H1 (cell line): ENCODE data around the gene PPP4R3A. TPM values are rescaled to one million over a fixed set of nuclear protein-coding genes. Genes with fewer than 3 reads are reported as not detected.
"Not testable (repeated sequence)": the region's sequence is repeated elsewhere in the genome, so short reads cannot be mapped to it uniquely, and the experiment has no call there.

Source experiments
- CTCF ChIA-PET: fragments of 300-600 bp; sonication (Branson Sonifier 250); formaldehyde crosslinking; loops from one replicate; lab custom pipeline; 2021; ENCODE audit not compliant: partially characterized antibody; lab: Charles Lee
- POLR2A ChIA-PET: fragments of 300-600 bp; sonication (Branson Sonifier 250); formaldehyde crosslinking; loops from one replicate; lab custom pipeline; 2021; ENCODE audit warnings: inconsistent platforms; ENCODE audit not compliant: partially characterized antibody; lab: Charles Lee
- DNase-seq, 2 experiments: peaks; one replicate each; pipeline versions ENCODE4 v3.0.0 to v3.0.0-alpha.2; 2010 to 2022; ENCODE audit warnings: low spot score in 2 of 2, low read depth in 1 of 2, mixed read lengths in 1 of 2
- FAIRE-seq: peaks from 2 replicates; lab custom pipeline; 2011; peaks lifted over from hg19 to GRCh38; lab: Jason Lieb, UNC
- H2AFZ ChIP-seq: 2 replicates; pipeline ENCODE4 v1.8.1; 2012; ENCODE audit warnings: low read length, inconsistent platforms
- H2AK5ac ChIP-seq: 2 replicates; pipeline ENCODE4 v1.6.1; 2013; ENCODE audit warnings: low read depth, low read length
- H2BK120ac ChIP-seq: replicated peaks from 2 replicates; pipeline ENCODE3; 2013; ENCODE audit warnings: low read depth, low read length, inconsistent platforms
- H2BK12ac ChIP-seq: 2 replicates; pipeline ENCODE4 v1.6.1; 2013; ENCODE audit warnings: low read depth, low read length
- H2BK15ac ChIP-seq: 2 replicates; pipeline ENCODE4 v1.6.1; 2013; ENCODE audit warnings: low read length
- H2BK20ac ChIP-seq: 2 replicates; pipeline ENCODE4 v1.6.1; 2013; ENCODE audit warnings: low read length
- H2BK5ac ChIP-seq: 2 replicates; pipeline ENCODE4 v1.6.1; 2013; ENCODE audit warnings: low read depth, low read length
- H3K14ac ChIP-seq: 2 replicates; pipeline ENCODE4 v1.6.1; 2013; ENCODE audit warnings: inconsistent platforms; ENCODE audit not compliant: insufficient read length
- H3K18ac ChIP-seq: 2 replicates; pipeline ENCODE4 v1.6.1; 2013; ENCODE audit warnings: low read length; ENCODE audit errors: extremely low read depth
- H3K23ac ChIP-seq: 2 replicates; pipeline ENCODE4 v1.6.1; 2013; ENCODE audit warnings: inconsistent platforms; ENCODE audit not compliant: insufficient read length
- H3K23me2 ChIP-seq: 2 replicates; pipeline ENCODE4 v1.6.1; 2013; ENCODE audit warnings: low read depth, low read length
- H3K27ac ChIP-seq: 2 replicates; pipeline ENCODE4 v1.6.1; 2011; ENCODE audit warnings: low read depth, low read length, inconsistent platforms
- H3K27me3 ChIP-seq, 4 experiments: replicated peaks in 1 of 4; 1 replicate in 1 of 4; 2 replicates in 3 of 4; pipeline versions ENCODE4 v1.6.1 to v1.8.1; 2011 to 2013; ENCODE audit warnings: low read length in 3 of 4, mild to moderate bottlenecking in 3 of 4, inconsistent platforms in 2 of 4, mixed read lengths in 2 of 4, moderate library complexity in 1 of 4; ENCODE audit not compliant: control insufficient read depth in 3 of 4, insufficient read depth in 3 of 4; ENCODE audit errors: extremely low read depth in 1 of 4
- H3K36me3 ChIP-seq, 4 experiments: 2 replicates each; pipeline versions ENCODE4 v1.6.1 to v1.8.1; 2011 to 2013; ENCODE audit warnings: mild to moderate bottlenecking in 4 of 4, low read length in 3 of 4, moderate library complexity in 2 of 4, control low read depth in 1 of 4, inconsistent platforms in 1 of 4; ENCODE audit not compliant: insufficient read depth in 4 of 4, control insufficient read depth in 2 of 4
- H3K4ac ChIP-seq: replicated peaks from 2 replicates; pipeline ENCODE3; 2013; ENCODE audit warnings: low read length, low read depth, mixed read lengths, inconsistent platforms; ENCODE audit not compliant: insufficient read length
- H3K4me1 ChIP-seq, 4 experiments: replicated peaks in 1 of 4; 1 replicate in 1 of 4; 2 replicates in 3 of 4; pipeline versions ENCODE4 v1.6.1 to v1.8.1; 2011 to 2013; ENCODE audit warnings: low read length in 3 of 4, inconsistent platforms in 2 of 4, mixed read lengths in 1 of 4; ENCODE audit not compliant: insufficient read depth in 4 of 4, control insufficient read depth in 3 of 4
- H3K4me2 ChIP-seq, 2 experiments: 2 replicates each; pipeline versions ENCODE4 v1.6.1 to v1.8.1; 2011 to 2013; ENCODE audit warnings: low read depth in 2 of 2, low read length in 2 of 2, control low read depth in 1 of 2, inconsistent platforms in 1 of 2, mild to moderate bottlenecking in 1 of 2; ENCODE audit not compliant: insufficient read depth in 1 of 2
- H3K4me3 ChIP-seq, 4 experiments: fragments of 200-600, 300-600 bp in 1 of 4; sonication (generic), shearing (Covaris generic), sonication (Bioruptor Twin) in 1 of 4; 2 replicates each; pipeline versions ENCODE4 v1.5.1 to v1.8.1; 2011 to 2016; ENCODE audit warnings: low read length in 4 of 4, low read depth in 3 of 4, control low read depth in 2 of 4, inconsistent platforms in 2 of 4, mild to moderate bottlenecking in 2 of 4, mixed read lengths in 1 of 4, moderate library complexity in 1 of 4; ENCODE audit not compliant: insufficient read depth in 2 of 4; ENCODE audit errors: extremely low read depth in 1 of 4
- H3K56ac ChIP-seq: replicated peaks from 2 replicates; pipeline ENCODE3; 2013; ENCODE audit warnings: low read depth, mild to moderate bottlenecking, mixed read lengths, low read length, inconsistent platforms; ENCODE audit not compliant: insufficient read length
- H3K79me1 ChIP-seq: 2 replicates; pipeline ENCODE4 v1.6.1; 2013; ENCODE audit warnings: low read depth, low read length, control low read depth
- H3K79me2 ChIP-seq, 2 experiments: 2 replicates each; pipeline versions ENCODE4 v1.6.1 to v1.8.1; 2012 to 2013; ENCODE audit warnings: low read length in 2 of 2, mild to moderate bottlenecking in 2 of 2, inconsistent platforms in 1 of 2; ENCODE audit not compliant: insufficient read depth in 2 of 2, control insufficient read depth in 1 of 2
- H3K9ac ChIP-seq, 4 experiments: replicated peaks in 1 of 4; 1 replicate in 1 of 4; 2 replicates in 3 of 4; pipeline versions ENCODE4 v1.6.1 to v1.8.1; 2011 to 2013; ENCODE audit warnings: low read depth in 3 of 4, low read length in 3 of 4, control low read depth in 2 of 4, mild to moderate bottlenecking in 2 of 4, moderate library complexity in 2 of 4, inconsistent platforms in 1 of 4; ENCODE audit errors: extremely low read depth in 1 of 4
- H3K9me3 ChIP-seq, 2 experiments: 2 replicates each; pipeline versions ENCODE4 v1.6.1 to v1.8.1; 2012 to 2013; ENCODE audit warnings: mild to moderate bottlenecking in 2 of 2, moderate library complexity in 2 of 2, control low read depth in 1 of 2, inconsistent platforms in 1 of 2, low read depth in 1 of 2, low read length in 1 of 2, mixed read lengths in 1 of 2; ENCODE audit not compliant: insufficient read depth in 2 of 2
- H4K20me1 ChIP-seq, 2 experiments: replicated peaks in 1 of 2; 2 replicates each; pipeline versions ENCODE3 to v1.8.1; 2011 to 2013; ENCODE audit warnings: inconsistent platforms in 2 of 2, low read length in 2 of 2, mild to moderate bottlenecking in 1 of 2; ENCODE audit not compliant: insufficient read depth in 2 of 2, control insufficient read depth in 1 of 2
- H4K5ac ChIP-seq: 2 replicates; pipeline ENCODE4 v1.6.1; 2013; ENCODE audit warnings: low read length, low read depth, mixed read lengths, inconsistent platforms; ENCODE audit not compliant: insufficient read length
- H4K8ac ChIP-seq: 2 replicates; pipeline ENCODE4 v1.8.0; 2013; ENCODE audit warnings: mild to moderate bottlenecking, moderate library complexity, low read length, inconsistent platforms; ENCODE audit not compliant: insufficient read depth; ENCODE audit errors: extremely low read depth
- H4K91ac ChIP-seq: replicated peaks from 2 replicates; pipeline ENCODE3; 2013; ENCODE audit warnings: low read length, mixed read lengths, inconsistent platforms; ENCODE audit not compliant: insufficient read length
- WGBS, 2 experiments: shearing (Covaris generic) in 1 of 2; methylation state at CpG; one replicate each; pipeline versions ENCODE4 v1.1.6 to v1.1.7; 2013 to 2015; ENCODE audit warnings: low lambda C conversion rate in 2 of 2, mixed read lengths in 2 of 2, inconsistent platforms in 1 of 2, low coverage in 1 of 2, missing lambda C conversion rate in 1 of 2; ENCODE audit not compliant: insufficient replicate concordance in 2 of 2, insufficient coverage in 1 of 2, insufficient read length in 1 of 2; ENCODE audit errors: extremely low coverage in 1 of 2, missing lambda C conversion rate in 1 of 2; 5-methylcytosine and 5-hydroxymethylcytosine counted together
- polyA plus RNA-seq, 7 experiments: library from polyadenylated mRNA; depleted of rRNA in 3 of 7; stranded (reverse) in 5 of 7; unstranded in 2 of 7; fragments of >200 nt in 5 of 7; fragments of 200-250 nt in 2 of 7; gene quantifications; 1 replicate in 5 of 7; 2 replicates in 1 of 7; 4 replicates in 1 of 7; pipeline versions ENCODE4 v1.2.1 to v1.2.3, GENCODE V29; 2011 to 2013; ENCODE audit warnings: missing spikeins in 2 of 7, mixed read lengths in 2 of 7
- total RNA-seq: library from RNA; stranded (reverse); fragmentation: NEBNext Ultra II Directional; extraction: Animal tissue kit (Norgen Biotek cat#: 25700); gene quantifications from 2 replicates; pipeline ENCODE4 v1.2.1, GENCODE V29; 2021

Gene PPP4R3A
- total and polyA plus RNA-seq, 2 of the 8 experiments (the other 6 are each of a cell fraction or from before 2014, with no cell fraction given): 31.7 to 122 TPM

DNA sequence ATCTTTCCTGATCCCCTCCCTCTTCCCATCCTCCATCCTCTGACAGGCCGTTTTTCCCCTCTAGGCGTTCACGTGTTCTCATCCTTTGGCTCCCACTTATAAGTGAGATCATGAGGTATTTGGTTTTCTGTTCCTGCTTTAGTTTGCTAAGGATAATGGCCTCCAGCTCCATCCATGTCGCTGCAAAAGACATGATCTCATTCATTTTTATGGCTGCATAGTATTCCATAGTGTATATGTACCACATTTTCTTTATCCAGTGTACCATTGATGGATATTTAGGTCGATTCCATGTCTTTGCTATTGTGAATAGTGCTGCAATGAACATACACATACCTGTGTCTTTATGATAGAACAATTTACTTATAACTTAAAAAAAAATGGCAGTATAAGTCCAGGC is 23.9 kb upstream of the PPP4R3A start:
- H3K56ac ChIP-seq, H3K9me3 ChIP-seq, H2AFZ ChIP-seq, H2AK5ac ChIP-seq, H4K20me1 ChIP-seq, H3K4me1 ChIP-seq, H4K5ac ChIP-seq, H3K4me2 ChIP-seq, H3K9ac ChIP-seq, DNase-seq, H2BK15ac ChIP-seq, H4K8ac ChIP-seq, H3K4me3 ChIP-seq, H4K91ac ChIP-seq, H3K23ac ChIP-seq, CTCF ChIA-PET, H2BK12ac ChIP-seq, H3K14ac ChIP-seq, H3K18ac ChIP-seq, H3K79me2 ChIP-seq, H3K4ac ChIP-seq, H2BK20ac ChIP-seq, H2BK120ac ChIP-seq, H3K36me3 ChIP-seq, H3K79me1 ChIP-seq, FAIRE-seq, H3K27ac ChIP-seq, POLR2A ChIA-PET, H2BK5ac ChIP-seq, H3K27me3 ChIP-seq, H3K23me2 ChIP-seq: not testable (repeated sequence)
- 82% methylated on average over 5 of the region's 5 CpGs; no CpG with 5 or more reads in 1 of the 2 experiments for WGBS, 2 experiments
